Fibroblast of lung (primary cell): Measurements from ENCODE around the gene SIGMAR1. TPM values are rescaled to one million over a fixed set of nuclear protein-coding genes. Genes with fewer than 3 reads are reported as not detected.

ENCODE experiments used
- DNase-seq, 2 donors: peaks; one replicate each; pipeline versions ENCODE4 v3.0.0 to v3.0.0-alpha.2; 2010; ENCODE audit warnings: low read depth in 2 of 2
- H2AFZ ChIP-seq: 2 replicates; pipeline ENCODE4 v1.5.1; 2012; ENCODE audit warnings: low read length, control low read depth, inconsistent platforms
- H3K27ac ChIP-seq: 2 replicates; pipeline ENCODE4 v1.5.1; 2011; ENCODE audit warnings: low read length, control low read depth; ENCODE audit not compliant: insufficient read depth
- H3K27me3 ChIP-seq: 2 replicates; pipeline ENCODE4 v1.5.1; 2011; ENCODE audit warnings: mild to moderate bottlenecking, low read length; ENCODE audit not compliant: control insufficient read depth, insufficient read depth
- H3K36me3 ChIP-seq: 2 replicates; pipeline ENCODE4 v1.5.1; 2011; ENCODE audit warnings: low read length; ENCODE audit not compliant: control insufficient read depth, insufficient read depth
- H3K4me1 ChIP-seq: 2 replicates; pipeline ENCODE4 v1.5.1; 2011; ENCODE audit warnings: low read length; ENCODE audit not compliant: control insufficient read depth, insufficient read depth; ENCODE audit errors: extremely low read depth
- H3K4me2 ChIP-seq: 2 replicates; pipeline ENCODE4 v1.5.1; 2011; ENCODE audit warnings: low read length, control low read depth; ENCODE audit not compliant: insufficient read depth; ENCODE audit errors: extremely low read depth
- H3K4me3 ChIP-seq, 4 experiments: fragments of 200-600 bp in 1 of 4; sonication (generic) in 1 of 4; replicated peaks in 1 of 4; 2 replicates each; pipeline ENCODE4 v1.5.1; 2011 to 2016; ENCODE audit warnings: low read length in 4 of 4, low read depth in 3 of 4, mild to moderate bottlenecking in 3 of 4, control low read depth in 2 of 4, inconsistent platforms in 1 of 4, mixed read lengths in 1 of 4; ENCODE audit not compliant: insufficient read depth in 1 of 4; ENCODE audit errors: control extremely low read depth in 1 of 4
- H3K79me2 ChIP-seq: 2 replicates; pipeline ENCODE4 v1.5.1; 2012; ENCODE audit warnings: mild to moderate bottlenecking, low read length, inconsistent platforms; ENCODE audit not compliant: control insufficient read depth, insufficient read depth
- H3K9ac ChIP-seq: 2 replicates; pipeline ENCODE4 v1.5.1; 2011; ENCODE audit warnings: mild to moderate bottlenecking, low read length, control low read depth; ENCODE audit not compliant: insufficient read depth
- H3K9me3 ChIP-seq: 2 replicates; pipeline ENCODE4 v1.5.1; 2012; ENCODE audit warnings: low read depth, low read length; ENCODE audit not compliant: control insufficient read depth, insufficient read depth
- H4K20me1 ChIP-seq: 2 replicates; pipeline ENCODE4 v1.5.1; 2011; ENCODE audit warnings: low read length; ENCODE audit not compliant: control insufficient read depth, insufficient read depth; ENCODE audit errors: extremely low read depth
- EZH2 ChIP-seq: IDR thresholded peaks from 2 replicates; pipeline ENCODE4 v1.5.1; 2012; ENCODE audit warnings: low read length, control low read depth, mild to moderate bottlenecking; ENCODE audit errors: missing control alignments
- polyA plus RNA-seq, 2 donors: library from polyadenylated mRNA; depleted of rRNA in 1 of 2; stranded (reverse) in 1 of 2; unstranded in 1 of 2; fragments of >200 nt; gene quantifications; 2 replicates each; pipeline ENCODE4 v1.2.1, GENCODE V29; 2011 to 2012; ENCODE audit warnings: missing spikeins in 1 of 2
- total RNA-seq: library from RNA; depleted of rRNA; stranded (reverse); fragments of >200 nt; gene quantifications from 2 replicates; pipeline ENCODE4 v1.2.1, GENCODE V29; 2014
- TF ChIP-seq, protein P1 (sequence below), 2 donors: IDR thresholded peaks in 1 of 2; conservative IDR thresholded peaks in 1 of 2; 1 replicate in 1 of 2; 2 replicates in 1 of 2; pipeline ENCODE4 v1.5.1; 2011 to 2012; ENCODE audit warnings: low read length in 2 of 2, control low read depth in 1 of 2, inconsistent platforms in 1 of 2, low read depth in 1 of 2, mild to moderate bottlenecking in 1 of 2

The SIGMAR1 gene
- total and polyA plus RNA-seq, 2 donors (not counting 1 experiment from before 2014, with no cell fraction given): 52.5 to 61.2 TPM

DNA sequence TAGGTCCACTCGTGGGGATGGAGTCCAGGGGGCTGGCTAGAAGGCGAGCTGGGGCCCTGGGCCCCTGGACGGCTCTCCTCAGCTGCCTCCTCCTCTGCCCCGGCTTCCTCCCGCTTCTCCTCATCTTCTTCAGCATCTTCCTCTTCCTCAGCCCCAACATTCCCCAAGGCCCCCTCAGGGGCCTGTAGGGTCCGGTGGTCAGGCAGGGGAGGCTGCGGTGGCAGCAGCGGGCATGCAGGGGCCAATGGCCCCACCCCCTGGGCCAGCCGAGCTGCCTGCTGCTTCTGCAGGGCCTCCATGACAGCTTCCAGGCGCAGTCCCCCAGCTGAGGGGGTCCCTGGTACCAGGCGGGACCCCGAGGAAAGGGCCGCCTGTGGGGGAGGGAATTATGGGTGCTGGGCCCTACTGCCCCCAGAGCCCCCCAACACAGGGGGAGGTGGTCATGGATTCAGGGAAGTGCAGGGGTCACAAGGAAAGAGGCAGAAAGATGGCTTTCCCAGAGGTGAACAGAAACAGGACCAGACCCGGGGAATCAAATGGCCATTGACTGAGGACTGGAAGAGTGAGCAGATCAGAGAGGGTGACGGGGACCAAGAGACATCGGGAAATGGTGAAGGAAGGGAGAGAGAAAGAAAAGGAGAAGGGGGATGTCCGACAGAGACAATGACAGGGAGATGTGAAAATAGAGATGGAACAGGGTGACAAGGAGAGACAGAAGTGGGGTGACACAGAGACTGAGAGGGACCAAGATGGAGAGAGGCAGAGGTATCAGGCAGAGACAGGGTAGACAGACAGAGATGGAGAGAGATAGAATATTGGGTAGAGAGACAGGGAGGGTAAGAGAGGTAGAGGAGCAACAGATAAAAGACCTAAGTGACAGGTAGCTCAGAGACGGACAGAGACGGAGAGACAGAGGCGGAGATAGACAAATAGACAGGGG, 9.6 kb downstream of the SIGMAR1 start:
- Histone ChIP-seq H3K4me1 (no peaks in the 10 kb centered on the region), H3K79me2 (no peaks in the 10 kb centered on the region), H3K4me3 (peak overlapping the region in 1 of 4 experiments; percentile 44), H3K9ac (no peak overlapping the region), H2AFZ (no peak overlapping the region), H3K36me3 (no peaks in the 10 kb centered on the region), H3K4me2 (peak overlapping the region; percentile 58), H3K27me3 (peaks cover 65% of the 10 kb centered on the region), H3K27ac (no peak overlapping the region), H4K20me1 (no peaks in the 10 kb centered on the region), H3K9me3 (no peaks in the 10 kb centered on the region)
- DNase-seq: no peak
- TF ChIP-seq EZH2: peak; percentile 100
- TF ChIP-seq, protein P1, sequence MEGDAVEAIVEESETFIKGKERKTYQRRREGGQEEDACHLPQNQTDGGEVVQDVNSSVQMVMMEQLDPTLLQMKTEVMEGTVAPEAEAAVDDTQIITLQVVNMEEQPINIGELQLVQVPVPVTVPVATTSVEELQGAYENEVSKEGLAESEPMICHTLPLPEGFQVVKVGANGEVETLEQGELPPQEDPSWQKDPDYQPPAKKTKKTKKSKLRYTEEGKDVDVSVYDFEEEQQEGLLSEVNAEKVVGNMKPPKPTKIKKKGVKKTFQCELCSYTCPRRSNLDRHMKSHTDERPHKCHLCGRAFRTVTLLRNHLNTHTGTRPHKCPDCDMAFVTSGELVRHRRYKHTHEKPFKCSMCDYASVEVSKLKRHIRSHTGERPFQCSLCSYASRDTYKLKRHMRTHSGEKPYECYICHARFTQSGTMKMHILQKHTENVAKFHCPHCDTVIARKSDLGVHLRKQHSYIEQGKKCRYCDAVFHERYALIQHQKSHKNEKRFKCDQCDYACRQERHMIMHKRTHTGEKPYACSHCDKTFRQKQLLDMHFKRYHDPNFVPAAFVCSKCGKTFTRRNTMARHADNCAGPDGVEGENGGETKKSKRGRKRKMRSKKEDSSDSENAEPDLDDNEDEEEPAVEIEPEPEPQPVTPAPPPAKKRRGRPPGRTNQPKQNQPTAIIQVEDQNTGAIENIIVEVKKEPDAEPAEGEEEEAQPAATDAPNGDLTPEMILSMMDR (conservative IDR thresholded peaks at IDR 0.05 in 1 of 2, IDR thresholded peaks at IDR 0.05 in 1 of 2; ENCODE audit: low read depth in 1 of 2, low read length in 2 of 2): no peak

DNA sequence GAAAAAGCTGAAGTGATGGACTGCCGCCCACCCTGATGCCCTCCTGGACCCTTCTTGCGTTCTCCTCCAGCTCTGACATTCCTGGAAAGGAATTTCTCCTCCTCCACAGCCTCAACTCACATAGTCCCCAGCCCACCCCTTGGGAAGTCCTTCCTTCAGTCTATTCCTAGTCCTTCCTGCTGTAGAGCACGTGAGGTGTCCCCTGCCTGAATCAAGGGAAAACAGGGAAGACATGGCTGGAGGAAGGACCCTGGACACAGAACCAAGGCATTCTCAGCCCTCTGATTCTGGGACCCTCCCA, 12.5 kb downstream of the SIGMAR1 start:
- H3K27ac ChIP-seq: no peak overlapping the region
- H4K20me1 ChIP-seq: no peaks in the 10 kb centered on the region
- H3K27me3 ChIP-seq: peaks cover 65% of the 10 kb centered on the region

DNA sequence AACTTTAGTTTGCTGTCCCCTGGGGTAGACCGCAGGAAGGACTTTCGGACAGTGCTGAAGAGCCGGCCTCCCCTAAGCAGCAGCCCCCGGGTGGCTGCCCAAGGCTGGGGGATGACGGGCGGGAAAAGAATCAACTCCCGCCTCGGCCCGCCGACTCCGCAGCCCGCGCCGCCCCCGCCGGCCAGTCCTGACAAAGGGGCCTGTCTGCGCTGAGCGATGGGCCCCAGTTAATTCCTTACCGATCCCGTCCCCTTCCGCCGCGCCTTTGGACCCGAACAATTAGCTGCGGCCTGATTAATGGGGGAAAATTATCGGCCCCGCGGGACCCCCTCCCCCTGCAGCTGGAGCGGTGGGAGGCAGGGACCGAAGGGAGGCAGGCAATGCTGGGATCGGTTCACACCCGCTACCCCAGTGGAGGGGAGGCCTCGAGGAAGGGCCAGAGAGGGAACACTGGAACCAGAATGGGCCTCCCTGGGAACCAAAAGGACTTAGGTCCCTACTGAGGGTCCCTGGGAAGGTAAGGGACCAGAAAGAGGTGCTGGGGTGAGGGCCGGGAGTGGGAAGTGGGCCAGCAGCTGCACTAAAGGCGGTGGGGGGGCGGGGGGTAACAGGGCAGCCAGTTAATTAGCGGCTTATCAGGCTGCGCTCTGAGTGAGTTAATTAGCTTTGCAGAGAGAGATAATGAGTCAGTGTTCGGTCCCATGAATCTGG, 13.0 kb downstream of the SIGMAR1 start:
- no peak overlapping the region for H3K9ac ChIP-seq
- no peak overlapping the region for H3K4me3 ChIP-seq
- H3K27me3 ChIP-seq: peaks cover 65% of the 10 kb centered on the region
- peaks cover 5% of the 10 kb centered on the region for H3K79me2 ChIP-seq
- no peaks in the 10 kb centered on the region for H4K20me1 ChIP-seq
- H3K27ac ChIP-seq: no peak overlapping the region
- no peak overlapping the region for H3K4me2 ChIP-seq
- DNase-seq: no peak
- no peaks in the 10 kb centered on the region for H3K4me1 ChIP-seq
- no peak overlapping the region for H2AFZ ChIP-seq
- H3K36me3 ChIP-seq: no peaks in the 10 kb centered on the region
- no peaks in the 10 kb centered on the region for H3K9me3 ChIP-seq
- TF ChIP-seq, protein P1 (conservative IDR thresholded peaks at IDR 0.05 in 1 of 2, IDR thresholded peaks at IDR 0.05 in 1 of 2; ENCODE audit: low read depth in 1 of 2, low read length in 2 of 2): no peak
- peak; percentile 20 for TF ChIP-seq EZH2

More for the DNA sequence above, 12.5 kb downstream of the SIGMAR1 start:
- Histone ChIP-seq H3K4me2 (no peak overlapping the region), H3K9ac (no peak overlapping the region), H3K36me3 (no peaks in the 10 kb centered on the region), H3K4me1 (no peaks in the 10 kb centered on the region), H3K79me2 (no peaks in the 10 kb centered on the region), H3K4me3 (no peak overlapping the region), H2AFZ (no peak overlapping the region), H3K9me3 (no peaks in the 10 kb centered on the region)
- no peak for DNase-seq
- peak; percentile 51 for TF ChIP-seq EZH2
- TF ChIP-seq, protein P1 (conservative IDR thresholded peaks at IDR 0.05 in 1 of 2, IDR thresholded peaks at IDR 0.05 in 1 of 2; ENCODE audit: low read depth in 1 of 2, low read length in 2 of 2): no peak
